Mesendoderm (in vitro differentiated cells): Measurements from ENCODE around the gene RIIAD1. TPM values are rescaled to one million over a fixed set of nuclear protein-coding genes. Genes with fewer than 3 reads are reported as not detected.

ENCODE experiments used
- DNase-seq: peaks from one replicate; pipeline ENCODE4 v3.0.0; 2013
- H2AK5ac ChIP-seq: 2 replicates; pipeline ENCODE4 v1.6.1; 2013; ENCODE audit warnings: low read length, inconsistent platforms
- H2BK120ac ChIP-seq: 2 replicates; pipeline ENCODE4 v1.6.1; 2013; ENCODE audit warnings: low read depth, mild to moderate bottlenecking, low read length, moderate library complexity, mixed read lengths
- H2BK15ac ChIP-seq: replicated peaks from 2 replicates; pipeline ENCODE4 v1.6.1; 2013; ENCODE audit warnings: low read depth, mild to moderate bottlenecking, moderate library complexity
- H2BK5ac ChIP-seq: 2 replicates; pipeline ENCODE4 v1.6.1; 2013; ENCODE audit warnings: low read length, inconsistent platforms
- H3K18ac ChIP-seq: 2 replicates; pipeline ENCODE4 v1.6.1; 2013; ENCODE audit warnings: mild to moderate bottlenecking, low read length, mixed read lengths
- H3K23ac ChIP-seq: one replicate; pipeline ENCODE4 v1.6.1; 2013; ENCODE audit warnings: low read length
- H3K27ac ChIP-seq: 2 replicates; pipeline ENCODE4 v1.5.1; 2013; ENCODE audit warnings: low read depth, mild to moderate bottlenecking, inconsistent platforms, low read length, moderate library complexity
- H3K27me3 ChIP-seq: 2 replicates; pipeline ENCODE4 v1.6.1; 2013; ENCODE audit warnings: low read length, control low read depth, mild to moderate bottlenecking, inconsistent platforms; ENCODE audit not compliant: insufficient read depth, poor library complexity
- H3K36me3 ChIP-seq: 2 replicates; pipeline ENCODE4 v1.6.1; 2013; ENCODE audit warnings: low read length, inconsistent platforms; ENCODE audit not compliant: control insufficient read depth, insufficient read depth
- H3K4ac ChIP-seq: one replicate; pipeline ENCODE4 v1.6.1; 2013; ENCODE audit warnings: low read depth, mild to moderate bottlenecking, low read length, moderate library complexity
- H3K4me1 ChIP-seq: 2 replicates; pipeline ENCODE4 v1.6.1; 2013; ENCODE audit warnings: low read depth, low read length, inconsistent platforms; ENCODE audit not compliant: control insufficient read depth
- H3K4me2 ChIP-seq: 2 replicates; pipeline ENCODE4 v1.6.1; 2013; ENCODE audit warnings: low read length
- H3K4me3 ChIP-seq: 2 replicates; pipeline ENCODE4 v1.5.1; 2013; ENCODE audit warnings: mild to moderate bottlenecking, low read length
- H3K56ac ChIP-seq: one replicate; pipeline ENCODE4 v1.6.1; 2013; ENCODE audit warnings: low read length
- H3K79me1 ChIP-seq: 2 replicates; pipeline ENCODE4 v1.6.1; 2013; ENCODE audit warnings: low read length, inconsistent platforms
- H3K79me2 ChIP-seq: 2 replicates; pipeline ENCODE4 v1.6.1; 2013; ENCODE audit warnings: mild to moderate bottlenecking, low read length; ENCODE audit not compliant: control insufficient read depth, insufficient read depth
- H3K9ac ChIP-seq: 2 replicates; pipeline ENCODE4 v1.6.1; 2013; ENCODE audit warnings: low read length, inconsistent platforms
- H4K5ac ChIP-seq: one replicate; pipeline ENCODE4 v1.6.1; 2013; ENCODE audit warnings: low read length
- H4K8ac ChIP-seq: one replicate; pipeline ENCODE4 v1.6.1; 2013; ENCODE audit warnings: low read depth, mild to moderate bottlenecking, control low read depth, low read length, moderate library complexity
- WGBS: extraction: QIAGEN DNeasy Blood & Tissue Kit; methylation state at CpG from one replicate; pipeline ENCODE4 v1.1.7; 2013; ENCODE audit warnings: low lambda C conversion rate, missing lambda C conversion rate; ENCODE audit not compliant: insufficient coverage; ENCODE audit errors: extremely low coverage; 5-methylcytosine and 5-hydroxymethylcytosine counted together
- small RNA-seq: library from polyadenylated mRNA; stranded (forward); fragments of <200 nt; extraction: miRNeasy Mini kit (QIAGEN cat#:217004); gene quantifications from one replicate; pipeline ENCODE3, GENCODE V24; 2013; ENCODE audit not compliant: insufficient read depth

The RIIAD1 gene

GRCh38 chr1:151775894-151776664, 54.8 kb downstream of the RIIAD1 start:
- no peak overlapping the region for H2BK15ac ChIP-seq
- no peaks in the 10 kb centered on the region for H3K36me3 ChIP-seq
- H4K8ac ChIP-seq: no peak overlapping the region
- no peak for DNase-seq
- no peak overlapping the region for H3K23ac ChIP-seq
- no peak overlapping the region for H2AK5ac ChIP-seq
- H3K9ac ChIP-seq: no peak overlapping the region
- H2BK5ac ChIP-seq: no peak overlapping the region
- H3K79me2 ChIP-seq: no peaks in the 10 kb centered on the region
- H4K5ac ChIP-seq: no peak overlapping the region
- no peaks in the 10 kb centered on the region for H3K4me1 ChIP-seq
- no peak overlapping the region for H3K4me3 ChIP-seq
- no peaks in the 10 kb centered on the region for H3K79me1 ChIP-seq
- H3K18ac ChIP-seq: no peak overlapping the region
- H2BK120ac ChIP-seq: no peak overlapping the region
- no CpG with 5 or more reads among the region's 7 CpGs for WGBS
- no peak overlapping the region for H3K56ac ChIP-seq
- H3K27me3 ChIP-seq: no peaks in the 10 kb centered on the region
- H3K4me2 ChIP-seq: no peak overlapping the region
- H3K4ac ChIP-seq: no peak overlapping the region
- no peak overlapping the region for H3K27ac ChIP-seq

DNA sequence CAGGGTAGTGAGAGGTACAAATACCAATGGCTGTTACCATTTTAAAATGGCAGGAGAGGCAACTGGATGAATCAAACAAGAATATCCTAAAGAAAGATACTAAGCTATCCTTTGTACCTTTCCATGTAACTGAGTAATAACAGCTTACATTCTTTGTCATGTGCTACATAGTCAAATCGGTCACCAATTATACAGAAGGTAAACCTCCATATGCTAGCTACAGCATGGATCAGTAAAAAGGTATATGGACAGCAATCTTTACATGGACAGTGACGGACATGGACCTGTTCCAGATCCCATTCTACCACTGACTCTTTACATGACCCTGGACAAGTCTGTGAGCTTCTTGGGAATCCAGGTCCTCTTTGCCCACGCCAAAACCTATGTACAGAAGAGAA, 55.3 kb downstream of the RIIAD1 start:
- Histone ChIP-seq H3K4me3 (no peak overlapping the region), H3K79me2 (no peaks in the 10 kb centered on the region), H3K79me1 (no peaks in the 10 kb centered on the region), H3K4me1 (no peaks in the 10 kb centered on the region), H3K9ac (no peak overlapping the region), H3K4ac (no peak overlapping the region), H2AK5ac (no peak overlapping the region), H2BK120ac (no peak overlapping the region), H3K27me3 (no peaks in the 10 kb centered on the region), H4K5ac (no peak overlapping the region), H3K23ac (no peak overlapping the region), H3K4me2 (no peak overlapping the region), H3K56ac (no peak overlapping the region), H4K8ac (no peak overlapping the region), H3K18ac (no peak overlapping the region), H2BK5ac (no peak overlapping the region), H3K27ac (no peak overlapping the region), H2BK15ac (no peak overlapping the region), H3K36me3 (no peaks in the 10 kb centered on the region)
- no CpG with 5 or more reads among the region's 3 CpGs for whole genome bisulfite sequencing
- no peak for DNase-seq

DNA sequence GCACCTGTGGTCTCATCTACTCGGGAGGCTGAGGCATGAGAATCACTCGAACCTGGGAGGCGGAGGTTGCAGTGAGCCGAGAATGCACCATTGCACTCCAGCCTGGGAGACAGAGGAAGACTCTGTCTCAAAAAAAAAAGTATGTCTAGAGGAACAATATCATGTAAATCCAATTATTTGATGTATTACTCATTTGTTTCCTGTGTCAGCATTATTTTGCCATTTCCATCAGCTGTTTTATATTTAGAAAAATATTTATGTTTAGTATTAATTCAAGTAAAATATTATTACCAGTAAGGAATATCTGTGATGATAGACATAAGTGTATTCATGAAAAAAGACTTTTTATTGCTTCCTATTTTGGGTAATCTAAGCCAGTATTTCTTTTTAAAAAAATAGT, 56.0 kb downstream of the RIIAD1 start:
- Histone ChIP-seq H3K56ac (no peak overlapping the region), H3K18ac (no peak overlapping the region), H3K4me3 (no peak overlapping the region), H4K5ac (no peak overlapping the region), H3K4me1 (no peaks in the 10 kb centered on the region), H3K4ac (no peak overlapping the region), H2BK15ac (no peak overlapping the region), H3K36me3 (no peaks in the 10 kb centered on the region), H2BK5ac (no peak overlapping the region), H3K4me2 (no peak overlapping the region), H2BK120ac (no peak overlapping the region), H3K27me3 (no peaks in the 10 kb centered on the region), H3K79me1 (no peaks in the 10 kb centered on the region), H3K79me2 (no peaks in the 10 kb centered on the region), H3K23ac (no peak overlapping the region), H4K8ac (no peak overlapping the region), H2AK5ac (no peak overlapping the region), H3K9ac (no peak overlapping the region), H3K27ac (no peak overlapping the region)
- no CpG with 5 or more reads among the region's 4 CpGs for WGBS
- no peak for DNase-seq

Small RNA genes within 50 kb of the gene (small RNA-seq; reads per million reads assigned to genes)
- gene RNU6-662P: not detected
